SK-N-SH (cell line): ENCODE results near the gene TTC16. TPM values are rescaled to one million over a fixed set of nuclear protein-coding genes. Genes with fewer than 3 reads are reported as not detected.

ENCODE experiments used
- CTCF ChIA-PET: fragments of 300-600, 350-600 bp; formaldehyde crosslinking; extraction: SDS; loops from one replicate; lab custom pipeline; 2021; lab: Yijun Ruan, JAX
- POLR2A ChIA-PET: fragments of 350-600 bp; sonication (Branson Sonifier 250); formaldehyde crosslinking; extraction: SDS; loops from one replicate; lab custom pipeline; 2020; ENCODE audit warnings: antibody characterized with exemption, inconsistent platforms; lab: Yijun Ruan, JAX
- DNase-seq: peaks from one replicate; pipeline ENCODE4 v3.0.0; 2012
- H2AFZ ChIP-seq: fragments of 200-600 bp; sonication (generic); 2 replicates; pipeline ENCODE4 v1.8.1; 2016; ENCODE audit warnings: antibody characterized with exemption, mild to moderate bottlenecking, low read depth
- H3F3A ChIP-seq: fragments of 200-600 bp; sonication (generic); replicated peaks from 2 replicates; pipeline ENCODE3; 2016; ENCODE audit warnings: antibody characterized with exemption, mild to moderate bottlenecking; ENCODE audit not compliant: insufficient read depth
- H3K27ac ChIP-seq, 2 experiments: fragments of 200-500 bp in 1 of 2; fragments of 200-600 bp in 1 of 2; sonication (Bioruptor generic) in 1 of 2; sonication (generic), shearing (Covaris generic) in 1 of 2; 2 replicates each; pipeline versions ENCODE4 v1.5.1 to v1.6.1; 2014 to 2016; ENCODE audit warnings: low read depth in 2 of 2, inconsistent platforms in 1 of 2, low read length in 1 of 2, mild to moderate bottlenecking in 1 of 2, mixed read lengths in 1 of 2
- H3K27me3 ChIP-seq: fragments of 200-600 bp; sonication (generic), shearing (Covaris generic); 2 replicates; pipeline ENCODE4 v1.6.1; 2016; ENCODE audit warnings: mixed run types; ENCODE audit not compliant: insufficient read depth
- H3K36me3 ChIP-seq, 2 experiments: fragments of 200-500 bp in 1 of 2; fragments of 200-600 bp in 1 of 2; sonication (Bioruptor generic) in 1 of 2; sonication (generic) in 1 of 2; replicated peaks in 1 of 2; 2 replicates each; pipeline versions ENCODE3 to v1.5.1; 2014 to 2016; ENCODE audit warnings: low read length in 1 of 2, mild to moderate bottlenecking in 1 of 2; ENCODE audit not compliant: insufficient read depth in 2 of 2, control insufficient read depth in 1 of 2
- H3K4me1 ChIP-seq, 2 experiments: fragments of 200-500 bp in 1 of 2; fragments of 200-600 bp in 1 of 2; sonication (Bioruptor generic) in 1 of 2; sonication (generic), shearing (Covaris generic) in 1 of 2; 2 replicates each; pipeline versions ENCODE4 v1.5.1 to v1.6.1; 2014 to 2016; ENCODE audit warnings: low read depth in 1 of 2, low read length in 1 of 2, mixed run types in 1 of 2; ENCODE audit not compliant: insufficient read depth in 2 of 2, control insufficient read depth in 1 of 2
- H3K4me2 ChIP-seq: fragments of 200-600 bp; sonication (generic), shearing (Covaris generic); 2 replicates; pipeline ENCODE4 v1.6.1; 2017; ENCODE audit warnings: mixed run types
- H3K4me3 ChIP-seq, 2 experiments: fragments of 200-500 bp in 1 of 2; fragments of 200-600 bp in 1 of 2; sonication (Bioruptor generic) in 1 of 2; sonication (generic), shearing (Covaris generic) in 1 of 2; 2 replicates each; pipeline versions ENCODE4 v1.5.1 to v1.8.1; 2014 to 2016; ENCODE audit warnings: low read depth in 2 of 2, inconsistent platforms in 1 of 2, low read length in 1 of 2, mild to moderate bottlenecking in 1 of 2, mixed read lengths in 1 of 2, moderate library complexity in 1 of 2
- H3K79me2 ChIP-seq: fragments of 200-600 bp; sonication (generic); 2 replicates; pipeline ENCODE4 v1.8.1; 2017; ENCODE audit warnings: mild to moderate bottlenecking; ENCODE audit not compliant: insufficient read depth
- H3K9ac ChIP-seq: fragments of 200-600 bp; sonication (generic); 2 replicates; pipeline ENCODE4 v1.6.1; 2017; ENCODE audit warnings: mixed run types
- H3K9me2 ChIP-seq: fragments of 200-600 bp; sonication (generic); 2 replicates; pipeline ENCODE4 v1.6.1; 2017; ENCODE audit warnings: mixed run types
- H3K9me3 ChIP-seq: fragments of 200-600 bp; sonication (generic); 2 replicates; pipeline ENCODE4 v1.6.1; 2017; ENCODE audit warnings: mixed run types, mild to moderate bottlenecking, moderate library complexity
- H4K20me1 ChIP-seq: fragments of 200-600 bp; sonication (generic); 2 replicates; pipeline ENCODE4 v1.6.1; 2017; ENCODE audit warnings: mild to moderate bottlenecking, mixed run types; ENCODE audit not compliant: insufficient read depth
- CHD2 ChIP-seq: fragments of 150-350 bp; IDR thresholded peaks from 2 replicates; pipeline ENCODE4 v1.6.1; 2018; ENCODE audit warnings: low read length; ENCODE audit not compliant: partially characterized antibody
- ELF1 ChIP-seq: IDR thresholded peaks from 2 replicates; pipeline ENCODE4 v1.4.0; 2012
- EZH2phosphoT487 ChIP-seq: fragments of 200-600 bp; sonication (generic); IDR thresholded peaks from 2 replicates; pipeline ENCODE4 v1.6.1; 2017; ENCODE audit warnings: low read depth, mixed run types, mild to moderate bottlenecking, antibody characterized with exemption, moderate library complexity, borderline replicate concordance
- FOSL2 ChIP-seq: IDR thresholded peaks from 2 replicates; pipeline ENCODE4 v1.4.0; 2012; ENCODE audit warnings: low read depth, mild to moderate bottlenecking, moderate library complexity, borderline replicate concordance
- FOXM1 ChIP-seq: IDR thresholded peaks from 2 replicates; pipeline ENCODE4 v1.4.0; 2012; ENCODE audit warnings: low read depth, mild to moderate bottlenecking
- IRF3 ChIP-seq: fragments of 150-350 bp; IDR thresholded peaks from 2 replicates; pipeline ENCODE4 v1.6.1; 2016; ENCODE audit warnings: mild to moderate bottlenecking, low read depth, low read length
- MXI1 ChIP-seq: IDR thresholded peaks from 2 replicates; pipeline ENCODE4 v1.6.1; 2012; ENCODE audit warnings: mild to moderate bottlenecking, low read depth, low read length, improper control_type of control experiment
- POLR2AphosphoS5 ChIP-seq: IDR thresholded peaks from 2 replicates; pipeline ENCODE4 v1.6.1; 2012; ENCODE audit warnings: low read depth, low read length
- REST ChIP-seq: IDR thresholded peaks from 2 replicates; pipeline ENCODE4 v1.6.1; 2012; ENCODE audit warnings: mild to moderate bottlenecking, low read depth, low read length, moderate library complexity
- RFX5 ChIP-seq: IDR thresholded peaks from 2 replicates; pipeline ENCODE4 v1.6.1; 2012; ENCODE audit warnings: mild to moderate bottlenecking, improper control_type of control experiment, low read length
- RXRA ChIP-seq: IDR thresholded peaks from 2 replicates; pipeline ENCODE4 v1.4.0; 2012; ENCODE audit warnings: low read depth, mild to moderate bottlenecking, borderline replicate concordance
- SMC3 ChIP-seq: IDR thresholded peaks from 2 replicates; pipeline ENCODE4 v1.6.1; 2012; ENCODE audit warnings: low read depth, low read length, improper control_type of control experiment
- TAF1 ChIP-seq: IDR thresholded peaks from 2 replicates; pipeline ENCODE4 v1.6.1; 2012; ENCODE audit warnings: low read depth, mild to moderate bottlenecking, low read length, moderate library complexity, borderline replicate concordance
- WGBS: methylation state at CpG from one replicate; pipeline ENCODE4 v1.1.6; 2017; ENCODE audit warnings: low lambda C conversion rate; 5-methylcytosine and 5-hydroxymethylcytosine counted together
- polyA plus RNA-seq, 3 experiments: library from polyadenylated mRNA; depleted of rRNA; stranded (reverse); fragments of >200 nt; gene quantifications; 2 replicates each; pipeline ENCODE4 v1.2.3, GENCODE V29; 2012

The TTC16 gene
- polyA plus RNA-seq, 1 of the 3 experiments (the other 2 are of a cell fraction): 0.05 TPM

- Histone ChIP-seq H3K4me3 (no peak overlapping the region), H3K9ac (no peak overlapping the region), H3K79me2 (no peaks in the 10 kb centered on the region), H3F3A (peaks cover 3% of the 10 kb centered on the region), H3K27me3 (no peaks in the 10 kb centered on the region), H3K4me2 (no peak overlapping the region), H3K9me2 (no peaks in the 10 kb centered on the region), H2AFZ (no peak overlapping the region), H3K36me3 (no peaks in the 10 kb centered on the region), H3K27ac (no peak overlapping the region), H3K4me1 (peaks cover 0 to 10% of the 10 kb centered on the region in 2 experiments; a peak in 1 of 4 replicates), H3K9me3 (no peaks in the 10 kb centered on the region), H4K20me1 (no peaks in the 10 kb centered on the region)
- WGBS: 88% methylated on average over 3 of the region's 11 CpGs
- POLR2A ChIA-PET: interaction anchor here (1.0 kb wide), 1 partner anchor 13 kb away, joined by 3 read pairs; no protein-coding TSS in a partner anchor
- DNase-seq: no peak
- TF ChIP-seq POLR2AphosphoS5 (no peak), FOXM1 (no peak)
- CTCF ChIA-PET: interaction anchor here (2.4 kb wide), 1 partner anchor 13 kb away, joined by 17 read pairs; the partner anchor contains the start of gene TOR2A
These were observed 5.5 kb downstream of the TTC16 start for GRCh38 chr9:127721391-127721821.

GRCh38 chr9:127722055-127722745 is 6.3 kb downstream of the TTC16 start:
- Histone ChIP-seq H3K9ac (no peak overlapping the region), H3K4me2 (no peak overlapping the region), H3K27ac (no peak overlapping the region), H3K36me3 (no peaks in the 10 kb centered on the region), H3K79me2 (no peaks in the 10 kb centered on the region), H3K9me2 (no peaks in the 10 kb centered on the region), H3K27me3 (no peaks in the 10 kb centered on the region), H2AFZ (no peak overlapping the region), H3F3A (peaks cover 3% of the 10 kb centered on the region), H3K4me1 (peaks cover 0 to 8% of the 10 kb centered on the region in 2 experiments; a peak in 1 of 4 replicates), H3K9me3 (no peaks in the 10 kb centered on the region), H3K4me3 (no peak overlapping the region), H4K20me1 (no peaks in the 10 kb centered on the region)
- WGBS: 89% methylated on average over 10 of the region's 12 CpGs
- no peak for DNase-seq
- ChIA-PET POLR2A (interaction anchor here (1.0 kb wide), 1 partner anchor 12 kb away, joined by 3 read pairs; no protein-coding TSS in a partner anchor), CTCF (interaction anchor here (2.4 kb wide), 1 partner anchor 12 kb away, joined by 17 read pairs; the partner anchor contains the start of gene TOR2A)
- TF ChIP-seq POLR2AphosphoS5 (no peak), FOSL2 (no peak), CHD2 (no peak), RFX5 (no peak), RXRA (no peak), EZH2phosphoT487 (no peak), MXI1 (no peak)

- Histone ChIP-seq H3K79me2 (no peaks in the 10 kb centered on the region), H3K27me3 (no peaks in the 10 kb centered on the region), H3F3A (peaks cover 3% of the 10 kb centered on the region), H3K4me3 (no peak overlapping the region), H3K4me2 (no peak overlapping the region), H3K27ac (no peak overlapping the region), H3K36me3 (no peaks in the 10 kb centered on the region), H3K9me2 (no peaks in the 10 kb centered on the region), H3K9ac (no peak overlapping the region), H2AFZ (no peak overlapping the region), H4K20me1 (no peaks in the 10 kb centered on the region), H3K9me3 (no peaks in the 10 kb centered on the region), H3K4me1 (peaks cover 0 to 8% of the 10 kb centered on the region in 2 experiments; a peak in 1 of 4 replicates)
- ChIA-PET POLR2A (no interaction called here), CTCF (interaction anchor here (1.1 to 2.4 kb wide), 2 partner anchors 11 to 134 kb away, joined by 3 to 17 read pairs; partner anchors contain the start of gene TOR2A)
- TF ChIP-seq REST: no peak
- TF ChIP-seq ELF1: no peak
- no peak for TF ChIP-seq SMC3
- TF ChIP-seq TAF1: no peak
- TF ChIP-seq IRF3: no peak
- TF ChIP-seq CHD2: no peak
- no peak for TF ChIP-seq FOSL2
- 96% methylated on average over 9 of the region's 13 CpGs for WGBS
- DNase-seq: no peak
These were observed 7.1 kb downstream of the TTC16 start for GRCh38 chr9:127723013-127723412.
